Left renal cortex interstitium (tissue), 4 donors: Measurements from ENCODE around the gene ITFG2. TPM values are rescaled to one million over a fixed set of nuclear protein-coding genes. Genes with fewer than 3 reads are reported as not detected.
A peak's percentile ranks its signal among the peaks of the same experiment; 100 is the strongest.
"Not testable (repeated sequence)": the region's sequence is repeated elsewhere in the genome, so short reads cannot be mapped to it uniquely, and the experiment has no call there.

Source experiments
- DNase-seq, 4 donors: peaks; one replicate each; pipeline ENCODE4 v3.0.0-alpha.2; 2013; ENCODE audit warnings: low read depth in 4 of 4, low spot score in 2 of 4, missing footprints in 1 of 4
- polyA plus RNA-seq, 4 donors: library from polyadenylated mRNA; unstranded; fragments of 120-200 nt; gene quantifications; one replicate each; pipeline ENCODE4 v1.2.1, GENCODE V29; 2013; ENCODE audit not compliant: insufficient read length in 4 of 4

The ITFG2 gene
- 10 to 100 TPM; 48.9 to 94.5 (median 67.2) TPM for polyA plus RNA-seq

GRCh38 chr12:2812290-2813213, at the start of gene ITFG2:
Gene ITFG2 (plus strand): TSS chr12:2812668. CDS start chr12:2812761, 93 bp downstream.
- DNase-seq, result peak; percentile 98 to 100 (median 99)

- DNase-seq, result no peak
Observed at GRCh38 chr12:2764398-2764797, 48.1 kb upstream of the ITFG2 start.

GRCh38 chr12:2765052-2765451, 47.4 kb upstream of the ITFG2 start:
- DNase-seq, result no peak

GRCh38 chr12:2765608-2766007, 46.9 kb upstream of the ITFG2 start:
- DNase-seq, result no peak

- no peak for DNase-seq
Observed at GRCh38 chr12:2768224-2768961, 44.1 kb upstream of the ITFG2 start.

GRCh38 chr12:2769866-2770533, 42.5 kb upstream of the ITFG2 start:
- no peak for DNase-seq

- DNase-seq, result not testable (repeated sequence)
Observed at GRCh38 chr12:2770544-2770943, 41.9 kb upstream of the ITFG2 start.

- DNase-seq, result no peak
Observed at GRCh38 chr12:2772370-2772769, 40.1 kb upstream of the ITFG2 start.

GRCh38 chr12:2773199-2773875, 39.1 kb upstream of the ITFG2 start:
- no peak for DNase-seq

GRCh38 chr12:2775431-2775830, 37.0 kb upstream of the ITFG2 start:
- no peak for DNase-seq

- no peak for DNase-seq
Observed at GRCh38 chr12:2776129-2776806, 36.2 kb upstream of the ITFG2 start.

GRCh38 chr12:2779281-2779680, 33.2 kb upstream of the ITFG2 start:
- DNase-seq, result no peak

GRCh38 chr12:2783936-2784600, 28.4 kb upstream of the ITFG2 start:
- DNase-seq, result peak in 1 of 4 donors; percentile 62

GRCh38 chr12:2785017-2785416, 27.5 kb upstream of the ITFG2 start:
- no peak for DNase-seq

GRCh38 chr12:2791089-2791488, 21.4 kb upstream of the ITFG2 start:
- DNase-seq, result no peak

GRCh38 chr12:2792671-2793500, 19.6 kb upstream of the ITFG2 start:
- no peak for DNase-seq

- DNase-seq, result no peak
Observed at GRCh38 chr12:2793561-2793960, 18.9 kb upstream of the ITFG2 start.

- no peak for DNase-seq
Observed at GRCh38 chr12:2794191-2794735, 18.2 kb upstream of the ITFG2 start.
